HG02759 (cell line): Measurements from ENCODE around the gene TOMM7.
"Not testable (repeated sequence)": the region's sequence is repeated elsewhere in the genome, so short reads cannot be mapped to it uniquely, and the experiment has no call there.

Experiments used
- ATAC-seq: cut with Tn5 transposase; IDR thresholded peaks from one replicate; pipeline ENCODE4 v1.9.1; 2021; ENCODE audit warnings: mild to moderate bottlenecking, moderate library complexity; ENCODE audit not compliant: unreplicated experiment

Gene TOMM7

DNA sequence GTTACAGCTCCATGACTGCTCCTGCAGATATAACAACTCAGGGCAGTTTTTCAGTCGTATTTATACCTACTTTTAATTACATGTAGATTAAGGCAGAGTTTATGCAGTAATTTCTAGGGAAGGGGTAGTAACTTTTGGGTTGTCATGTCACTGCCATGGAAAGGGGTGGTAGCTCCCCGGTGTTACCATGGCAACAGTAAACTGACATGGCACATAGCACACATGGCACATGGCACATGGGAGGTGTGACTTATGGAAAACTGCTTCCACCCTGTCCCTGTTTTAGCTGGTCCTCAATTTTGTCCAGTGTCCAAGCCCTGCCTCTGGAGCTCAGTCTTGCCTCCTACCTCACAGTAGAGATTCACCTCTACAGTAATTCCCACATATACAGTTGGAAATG lies 3.9 kb upstream of the TOMM7 start:
- ATAC-seq, result no peak

DNA sequence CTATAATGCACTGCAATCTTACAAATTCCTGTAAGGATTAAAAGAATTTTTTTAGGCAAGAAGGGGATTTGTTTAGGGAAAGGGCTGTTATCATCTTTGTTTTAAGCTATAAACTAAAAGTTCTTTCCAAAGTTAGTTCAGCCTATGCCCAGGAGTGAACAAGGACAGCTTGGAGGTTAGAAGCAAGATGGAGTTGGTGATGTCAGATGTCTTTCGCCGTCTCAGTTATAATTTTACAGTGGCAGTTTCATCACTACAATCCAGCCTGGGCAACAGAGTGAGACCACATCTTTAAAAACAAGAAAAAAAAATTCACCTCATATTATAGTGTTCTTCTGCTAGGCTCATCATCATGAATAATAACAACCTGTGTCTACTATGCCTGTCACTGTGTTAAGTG lies 2.1 kb upstream of the TOMM7 start:
- ATAC-seq, result no peak

DNA sequence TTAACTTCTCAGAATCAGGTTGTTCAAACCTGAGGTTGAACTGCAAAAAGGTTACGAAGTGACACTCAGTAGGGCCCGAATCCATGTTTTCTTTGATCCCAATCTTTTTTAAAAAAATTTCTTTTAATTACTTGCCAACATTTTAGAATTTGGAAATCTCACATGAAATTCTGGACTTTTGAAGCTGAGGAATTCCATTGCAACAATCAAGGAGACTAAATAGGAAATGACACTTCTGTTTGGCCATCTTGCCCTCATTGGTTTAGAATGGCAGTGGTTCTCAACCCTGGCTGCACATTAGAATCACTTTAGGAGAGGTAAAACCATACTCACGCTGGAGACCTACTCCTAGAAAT lies 471 bp upstream of the TOMM7 start:
- ATAC-seq, result no peak

DNA sequence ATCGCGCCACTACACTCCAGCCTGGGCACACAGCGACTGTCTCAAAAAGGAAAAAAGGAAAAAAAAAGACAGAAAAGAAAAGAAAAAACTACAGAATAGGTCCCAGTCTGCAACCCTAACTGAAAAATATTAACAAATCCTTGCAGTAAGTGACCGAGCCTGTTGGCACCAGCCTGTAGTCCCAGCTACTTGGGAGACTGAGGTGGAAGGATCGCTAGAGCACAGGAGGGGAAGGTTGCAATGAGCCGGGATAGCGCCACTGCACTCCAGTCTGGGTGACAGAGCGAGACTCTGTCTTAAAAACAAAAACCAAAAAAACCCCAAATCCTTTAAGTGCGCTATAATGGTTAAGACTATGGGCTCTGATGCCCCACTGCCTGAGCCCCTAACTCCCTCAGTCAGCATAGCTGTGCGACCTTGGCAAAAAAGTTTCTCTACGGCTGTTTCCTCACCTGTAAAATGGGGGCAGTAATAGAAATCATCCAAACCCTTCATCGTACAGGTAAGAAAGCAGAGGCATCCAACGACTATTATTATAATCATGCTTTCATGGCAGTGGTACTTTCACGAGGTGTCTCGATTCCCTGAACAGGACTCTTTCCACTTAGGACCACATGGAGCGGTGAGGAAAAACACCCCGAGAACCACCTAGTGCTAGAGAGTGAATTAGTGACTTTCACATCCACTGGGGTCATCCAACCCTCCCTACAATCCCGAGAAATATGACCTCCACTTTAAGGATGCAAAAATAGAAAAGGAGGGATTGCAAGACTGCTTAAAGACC lies 755 bp downstream of the TOMM7 start:
- ATAC-seq, result peak; percentile 2

DNA sequence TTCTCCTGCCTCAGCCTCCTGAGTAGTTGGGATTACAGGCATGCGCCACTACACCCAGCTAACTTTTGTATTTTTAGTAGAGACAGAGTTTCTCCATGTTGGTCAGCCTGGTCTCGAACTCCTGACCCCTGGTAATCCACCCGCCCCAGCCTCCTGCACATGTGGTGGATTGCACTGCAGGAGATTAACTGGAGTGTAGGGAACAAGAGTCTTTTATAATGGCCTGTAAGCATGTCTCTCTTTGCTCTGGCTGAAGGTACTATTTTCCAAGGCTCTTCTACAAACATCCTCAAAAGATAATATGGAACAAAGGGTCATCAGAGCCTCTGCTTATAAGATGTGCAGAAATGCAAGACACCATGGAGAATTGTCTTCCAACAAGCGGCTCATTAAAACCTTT lies 3.2 kb downstream of the TOMM7 start:
- ATAC-seq, result no peak

DNA sequence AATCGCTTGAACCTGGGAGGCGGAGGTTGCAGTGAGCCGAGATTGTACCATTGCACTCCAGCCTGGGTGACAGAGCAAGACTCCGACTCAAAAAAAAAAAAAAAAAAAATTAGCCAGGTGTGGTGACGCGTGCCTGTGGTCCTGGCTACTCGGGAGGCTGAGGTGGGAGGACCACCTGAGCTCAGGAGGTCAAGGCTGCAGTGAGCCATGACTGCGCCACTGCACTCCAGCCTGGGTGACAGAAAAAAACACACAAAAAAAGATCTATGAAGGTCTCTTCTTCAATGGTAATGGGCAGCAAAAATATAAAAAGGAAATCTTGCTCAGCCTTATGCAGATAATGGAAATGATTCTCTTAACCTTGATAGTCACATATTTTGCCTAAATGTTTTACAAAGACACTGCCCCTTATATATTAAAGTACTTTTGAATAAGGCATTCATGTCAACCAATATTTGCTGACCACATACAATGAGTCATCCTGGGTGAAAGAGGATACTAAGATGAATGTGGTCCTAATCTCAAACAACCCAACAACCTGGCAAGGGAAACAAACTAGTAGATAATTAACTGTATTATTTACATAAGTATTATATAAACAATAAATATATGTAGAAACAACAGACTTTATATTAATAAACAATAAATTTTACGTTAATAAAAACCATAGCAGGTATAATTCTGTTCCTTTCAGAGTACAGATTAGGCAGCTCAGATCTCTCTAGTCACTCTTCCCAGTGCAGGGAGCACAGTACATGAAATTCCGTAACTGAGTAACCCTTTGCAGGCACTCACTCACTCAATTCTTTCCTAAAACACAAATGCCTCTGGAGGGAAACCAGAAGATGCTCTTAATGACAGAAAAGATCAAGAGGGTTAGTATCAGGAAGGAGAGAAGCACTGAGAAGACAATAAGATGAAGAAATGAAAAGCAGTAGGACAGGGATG lies 8.1 kb downstream of the TOMM7 start:
- no peak for ATAC-seq

DNA sequence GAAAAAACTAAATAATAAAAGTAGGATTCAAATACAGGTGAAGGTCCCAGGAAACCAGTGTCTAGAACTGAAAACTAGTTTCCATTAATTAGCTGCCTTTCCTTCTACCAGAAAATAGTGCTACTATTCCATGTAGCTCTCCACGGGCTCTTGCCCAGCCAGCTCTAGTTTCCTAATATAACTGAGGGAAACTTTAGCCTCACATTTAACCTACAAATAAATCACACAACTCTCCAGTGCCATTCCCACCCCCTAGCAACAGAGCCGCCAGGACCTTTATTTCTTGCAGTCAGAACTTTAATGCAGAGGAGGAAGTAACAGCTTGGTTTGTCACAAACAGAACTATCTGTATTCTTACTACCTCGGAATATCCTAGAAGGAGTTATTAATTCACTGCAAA lies 10.3 kb downstream of the TOMM7 start:
- no peak for ATAC-seq

DNA sequence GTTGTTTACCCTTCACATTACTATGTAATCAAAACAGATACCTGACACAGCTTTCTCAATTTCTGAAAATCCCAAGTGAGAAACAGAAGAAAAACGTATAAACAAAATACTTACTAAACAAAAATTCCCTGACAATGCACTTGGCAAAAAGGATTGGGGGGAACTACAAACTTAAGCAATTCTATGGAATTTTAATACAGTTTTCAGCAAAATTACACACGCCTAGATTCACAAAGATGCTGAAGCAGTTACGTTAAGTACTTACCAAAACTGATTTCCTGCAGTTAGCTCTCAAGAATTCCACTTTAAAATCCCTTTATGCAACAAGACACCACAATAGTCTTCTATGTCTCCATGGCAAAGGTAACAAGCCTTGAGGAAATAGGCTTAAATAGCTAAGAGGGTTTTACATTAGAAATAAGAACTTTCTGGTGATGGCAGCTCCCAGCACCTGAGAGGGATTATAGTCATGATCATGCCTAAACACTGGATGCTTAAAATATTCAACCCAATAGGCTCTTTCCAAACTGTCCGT lies 10.8 kb downstream of the TOMM7 start:
- no peak for ATAC-seq

DNA sequence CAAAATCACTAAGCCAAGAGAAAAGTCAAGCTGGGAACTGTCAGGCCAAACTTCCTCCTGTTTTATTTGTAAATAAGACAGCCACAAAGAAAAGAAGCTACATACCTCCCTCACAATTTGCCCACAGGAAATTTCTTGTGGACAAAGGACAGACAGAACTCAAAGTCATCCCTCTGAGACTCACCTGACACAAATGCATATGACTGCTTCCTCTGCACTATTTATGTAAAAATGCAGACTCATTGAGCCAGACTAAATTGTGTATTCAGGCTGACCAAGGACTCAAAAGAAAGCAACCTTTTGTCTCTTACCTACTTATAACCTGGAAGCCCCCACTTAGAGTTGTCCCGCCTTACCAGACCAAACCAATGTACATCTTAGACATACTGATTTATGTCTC lies 11.8 kb downstream of the TOMM7 start:
- no peak for ATAC-seq

DNA sequence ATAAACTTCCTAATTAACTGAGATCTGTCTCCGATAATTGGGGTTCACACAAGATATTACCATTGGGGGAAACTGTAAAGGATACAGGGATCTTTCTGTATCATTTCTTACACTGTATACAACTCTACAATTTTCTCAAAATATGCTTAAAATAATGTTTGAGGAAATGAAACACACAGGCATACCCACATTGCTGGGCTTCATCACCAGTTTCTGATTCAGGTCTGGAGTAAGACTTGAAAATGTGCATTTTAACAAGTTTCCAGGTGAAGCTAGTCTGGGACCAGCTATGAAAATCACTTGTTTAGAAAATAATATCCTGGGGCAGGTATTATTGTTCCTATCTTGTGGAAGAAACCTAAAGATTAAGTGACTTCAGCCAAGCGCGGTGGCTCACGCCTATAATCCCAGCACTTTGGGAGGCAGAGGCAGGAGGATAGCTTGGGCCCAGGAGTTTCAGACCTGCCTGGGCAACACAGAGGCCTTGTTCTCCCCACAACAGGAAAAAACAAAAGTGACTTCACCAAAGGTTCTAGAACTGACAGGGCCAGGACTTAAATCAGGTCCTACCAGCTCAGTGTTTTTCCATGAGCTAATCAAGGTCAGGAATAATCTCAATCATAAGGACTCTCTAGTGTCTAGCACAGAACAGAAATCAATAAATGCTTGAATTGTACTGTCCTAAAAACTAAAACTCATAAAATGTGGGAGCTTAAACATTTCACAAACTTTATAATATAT lies 12.6 kb downstream of the TOMM7 start:
- no peak for ATAC-seq

DNA sequence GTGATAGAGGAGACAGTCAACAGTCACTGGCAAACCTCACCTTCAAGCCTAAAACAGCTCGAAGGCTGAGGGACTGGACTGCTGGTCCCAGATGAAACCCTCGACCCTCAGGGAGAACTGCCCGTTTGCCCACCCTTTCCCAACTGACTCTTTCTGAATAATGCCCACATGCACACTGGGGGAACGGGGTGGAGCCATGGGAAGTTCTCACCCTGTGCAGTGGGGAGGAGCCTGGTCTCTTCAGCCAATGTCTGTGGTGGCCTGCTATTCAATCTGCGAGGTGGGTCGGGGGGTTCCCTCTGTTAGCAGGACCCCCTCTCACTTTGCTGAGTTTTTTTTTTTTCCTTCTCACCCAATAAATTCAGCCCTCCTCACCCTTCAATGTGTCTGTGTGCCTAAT lies 14.5 kb downstream of the TOMM7 start:
- ATAC-seq, result no peak

DNA sequence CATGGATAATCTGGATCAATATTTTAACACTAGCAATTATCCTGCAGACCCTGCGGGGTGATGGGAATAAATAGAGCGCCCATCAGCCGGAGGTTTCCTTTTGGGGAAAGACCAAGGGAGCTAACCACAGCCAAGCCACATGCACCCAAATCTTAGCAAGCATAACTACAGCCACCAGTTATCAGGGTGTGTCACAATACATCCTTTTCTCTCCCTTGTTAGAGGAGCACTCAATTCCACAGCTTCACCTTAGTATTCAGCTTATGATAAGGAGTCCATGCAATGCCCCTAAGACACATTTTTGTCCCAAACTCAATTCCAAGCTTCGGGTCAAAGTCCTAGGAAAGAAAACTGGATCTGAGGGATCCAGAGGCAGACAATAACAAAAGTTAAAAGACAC lies 15.9 kb downstream of the TOMM7 start:
- ATAC-seq, result no peak

DNA sequence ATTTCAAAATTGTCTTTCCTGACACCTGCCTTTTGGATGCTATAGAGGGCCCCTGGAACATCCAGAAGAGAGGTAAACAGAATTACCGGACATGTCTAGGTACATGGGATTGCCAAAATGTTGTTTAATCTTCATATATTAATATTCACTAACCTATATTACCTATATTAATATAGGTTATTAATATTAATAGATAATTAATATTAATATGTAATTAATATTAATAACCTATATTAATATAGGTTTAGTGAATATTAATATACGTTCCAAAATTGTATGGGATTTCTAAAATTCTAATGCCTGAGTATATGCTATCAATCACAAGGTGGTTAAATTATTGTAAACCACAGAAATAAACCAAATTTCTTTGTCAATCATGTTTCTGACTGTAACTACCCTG lies 17.4 kb downstream of the TOMM7 start:
- no peak for ATAC-seq

DNA sequence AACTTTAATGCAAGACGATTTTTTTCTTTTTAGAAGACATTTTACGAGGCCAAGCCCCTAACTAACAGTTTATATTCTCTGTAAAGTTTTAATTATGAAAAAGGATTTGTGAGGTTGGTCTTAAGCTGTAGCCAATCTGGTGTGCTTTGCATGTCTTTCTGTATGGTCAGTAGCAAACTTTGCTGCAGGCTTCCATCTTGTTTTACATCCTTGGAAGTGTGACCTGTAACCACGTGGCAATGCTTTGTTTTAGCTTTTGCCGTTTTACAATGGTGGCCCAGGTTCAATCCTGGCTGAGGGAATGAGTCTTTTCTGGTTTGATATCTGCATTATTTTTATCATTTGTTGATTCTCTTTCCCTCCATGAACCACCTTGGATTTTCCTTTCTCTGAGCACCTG lies 19.8 kb downstream of the TOMM7 start:
- ATAC-seq, result not testable (repeated sequence)

DNA sequence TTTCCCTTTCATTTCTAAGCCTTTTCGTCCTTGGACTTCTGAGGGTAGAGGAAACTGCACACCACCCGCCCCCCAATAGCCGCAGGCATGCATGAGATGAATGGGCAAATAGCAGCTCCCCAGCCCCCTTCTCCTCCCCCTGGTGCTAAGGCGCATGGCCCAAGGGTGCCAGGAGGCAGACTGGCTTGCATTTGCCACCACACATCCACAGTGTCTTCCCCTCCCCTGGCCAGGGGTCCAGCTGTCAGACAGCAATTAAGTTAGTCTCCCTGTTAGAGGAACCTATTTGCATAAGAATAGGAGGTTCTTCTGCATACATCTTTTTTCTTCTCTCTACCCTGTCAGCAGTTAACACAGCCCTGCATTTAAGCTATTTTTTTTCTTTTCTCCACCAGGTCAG lies 20.2 kb downstream of the TOMM7 start:
- ATAC-seq, result no peak

DNA sequence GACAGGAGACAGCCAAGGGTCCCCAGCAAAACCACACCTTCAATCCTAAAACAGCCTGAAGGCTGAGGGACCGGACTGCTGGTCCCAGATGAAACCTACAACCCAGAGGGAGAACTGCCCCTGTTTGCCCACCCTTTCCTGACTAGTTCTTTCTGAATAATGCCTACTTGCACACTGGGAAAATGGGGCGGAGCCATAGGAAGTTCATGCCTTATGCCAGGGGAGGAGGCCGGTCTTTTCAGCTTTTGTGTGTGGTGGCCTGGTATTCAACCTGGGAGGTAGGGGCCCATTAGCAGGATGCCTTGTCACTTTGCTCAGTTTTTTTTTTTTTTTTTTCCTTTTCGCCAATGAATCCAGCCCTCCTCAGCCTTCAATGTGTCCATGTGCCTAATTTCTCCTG lies 20.7 kb downstream of the TOMM7 start:
- no peak for ATAC-seq

DNA sequence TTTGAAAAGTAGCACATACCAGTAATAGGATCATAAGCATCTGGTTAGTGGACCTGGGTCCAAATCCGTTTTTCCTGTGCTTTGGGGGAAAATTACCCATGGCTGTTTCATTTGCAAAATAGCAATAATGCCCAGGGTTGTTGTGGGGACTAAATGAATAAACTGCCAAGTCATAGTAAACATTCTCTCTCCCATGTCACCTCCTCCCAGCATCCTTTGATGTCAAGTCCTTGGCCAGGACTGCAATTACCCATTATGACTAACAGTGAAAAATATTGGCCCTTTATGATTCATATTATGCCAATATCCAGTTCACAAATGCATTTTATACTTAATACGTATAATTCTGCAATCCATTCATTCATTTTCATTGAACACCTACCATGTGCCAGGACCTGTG lies 23.0 kb downstream of the TOMM7 start:
- no peak for ATAC-seq

DNA sequence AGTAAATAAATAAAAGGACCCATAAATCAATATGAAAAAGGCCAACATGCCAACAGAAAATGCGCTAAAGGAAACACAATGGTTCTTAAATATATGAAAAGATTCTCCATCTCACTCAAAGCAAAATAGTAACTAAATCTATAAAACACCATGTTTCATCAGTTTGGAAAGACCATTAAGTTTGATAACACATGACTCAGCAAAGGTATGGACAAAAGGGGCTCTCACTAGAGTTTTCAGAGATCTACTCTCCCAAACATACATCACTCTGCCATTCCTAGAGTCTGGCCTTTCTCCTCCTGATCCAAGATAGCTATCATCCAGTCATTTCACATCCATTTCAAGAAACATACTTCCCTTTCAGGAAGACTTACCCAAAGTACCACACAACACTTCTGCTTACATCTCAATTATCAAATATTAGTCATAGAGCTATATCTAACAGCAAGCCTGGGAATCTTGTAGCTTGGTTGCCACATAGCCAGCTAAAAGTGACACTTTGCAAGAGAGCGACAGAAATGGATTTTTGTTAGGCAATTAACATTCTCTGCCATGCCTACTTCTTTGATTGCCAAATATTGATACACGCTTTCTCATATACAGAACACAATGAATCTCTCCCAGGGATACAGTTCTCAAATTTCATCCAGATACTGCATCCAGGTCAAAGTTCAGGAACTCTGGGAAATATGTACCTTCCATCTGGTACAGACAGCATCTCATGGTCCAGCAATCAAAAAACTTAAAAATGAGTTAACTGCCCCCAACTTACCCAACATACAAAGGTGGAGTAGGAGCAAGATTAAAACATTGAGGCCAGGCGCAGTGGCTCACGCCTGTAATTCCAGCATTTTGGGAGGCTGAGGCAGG lies 28.8 kb downstream of the TOMM7 start:
- ATAC-seq, result no peak

DNA sequence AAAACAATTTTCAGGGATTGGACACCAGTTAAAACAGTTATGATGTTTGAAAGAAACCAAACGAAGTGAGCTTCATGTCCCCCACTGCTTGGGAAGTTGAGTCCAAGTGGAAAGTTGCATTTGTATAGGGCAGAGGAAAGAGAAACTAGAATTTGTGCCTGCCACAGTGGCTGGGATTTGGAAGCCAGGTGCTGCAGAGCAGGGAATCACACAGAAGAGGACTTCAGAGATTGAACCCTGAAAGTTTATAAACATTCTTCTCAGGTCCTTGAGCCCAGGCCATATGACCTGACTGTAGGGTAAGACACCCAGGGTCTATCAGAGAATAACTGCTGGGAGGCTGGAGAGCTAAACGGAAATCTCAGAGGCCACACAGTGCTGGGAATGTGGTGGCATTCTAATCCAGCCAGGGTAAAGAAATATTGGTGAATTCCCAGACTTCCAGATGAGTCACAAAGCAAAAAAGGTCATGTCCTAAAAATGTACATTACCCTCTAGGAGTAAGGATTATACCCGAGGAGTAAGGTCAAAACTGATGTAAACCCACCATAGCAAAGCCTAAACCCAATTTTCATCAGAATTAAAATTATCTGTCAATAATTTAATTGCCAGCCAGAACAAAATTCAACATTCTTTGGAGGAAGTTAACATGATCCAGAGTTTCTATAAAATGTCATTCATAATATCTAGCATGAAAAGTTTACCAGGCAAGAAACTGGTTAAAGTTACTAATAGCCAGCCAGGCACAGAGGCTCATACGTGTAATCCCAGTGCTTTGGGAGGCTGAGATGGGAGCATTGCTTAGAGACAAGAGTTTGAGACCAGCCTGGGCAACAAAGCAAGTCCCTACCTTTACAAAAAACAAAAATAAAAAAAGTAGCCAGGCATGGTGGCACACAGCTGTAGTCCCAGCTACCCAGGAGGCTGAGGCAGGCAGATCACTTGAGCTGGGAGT lies 31.2 kb downstream of the TOMM7 start:
- no peak for ATAC-seq
